Hepatocyte (in vitro differentiated cells): ENCODE data around the gene LYSET.

Source experiments
- CTCF ChIP-seq: fragments of 200-600 bp; sonication (generic); IDR thresholded peaks from 2 replicates; pipeline ENCODE4 v1.5.1; 2016; ENCODE audit warnings: antibody characterized with exemption, mild to moderate bottlenecking; ENCODE audit not compliant: poor library complexity
- EZH2 ChIP-seq: fragments of 200-600 bp; sonication (generic); IDR thresholded peaks from 2 replicates; pipeline ENCODE4 v1.6.1; 2016; ENCODE audit warnings: antibody characterized with exemption, mild to moderate bottlenecking, borderline replicate concordance

GRCh38 chr14:93200553-93200952 lies 15.4 kb downstream of the LYSET start:
- TF ChIP-seq CTCF (no peak), EZH2 (no peak)
